Upper lobe of right lung (tissue), 1 donor: ENCODE results near the gene MMP15. TPM values are rescaled to one million over a fixed set of nuclear protein-coding genes. Genes with fewer than 3 reads are reported as not detected.
A peak's percentile ranks its signal among the peaks of the same experiment; 100 is the strongest.

Experiments
- ATAC-seq: fragments of 200-7000 bp; cut with Tn5 transposase; one replicate; pipeline ENCODE4 v1.9.1; 2020; ENCODE audit warnings: mild to moderate bottlenecking, moderate library complexity
- DNase-seq: peaks from one replicate; pipeline ENCODE4 v3.0.0-alpha.2; 2020
- H3K27ac ChIP-seq: fragments of 200-600 bp; one replicate; pipeline ENCODE4 v1.8.0; 2022
- H3K27me3 ChIP-seq: fragments of 200-600 bp; one replicate; pipeline ENCODE4 v1.8.0; 2022; ENCODE audit warnings: mild to moderate bottlenecking
- H3K36me3 ChIP-seq: fragments of 200-600 bp; one replicate; pipeline ENCODE4 v1.8.0; 2022
- H3K4me1 ChIP-seq: fragments of 200-600 bp; one replicate; pipeline ENCODE4 v1.8.0; 2022
- H3K4me3 ChIP-seq: fragments of 200-600 bp; one replicate; pipeline ENCODE4 v1.8.0; 2022; ENCODE audit warnings: mild to moderate bottlenecking
- H3K9me3 ChIP-seq: fragments of 200-600 bp; one replicate; pipeline ENCODE4 v1.8.0; 2022
- intact Hi-C: fragments of 100-400 bp; cut with DNase I; formaldehyde crosslinking; loops from one replicate; pipeline ENCODE4 v1.11.0; 2022
- total RNA-seq: library from RNA; stranded (reverse); fragmentation: NEBNext Ultra II Directional; extraction: Animal tissue kit (Norgen Biotek cat#: 25700); gene quantifications from one replicate; pipeline ENCODE4 v1.2.1, GENCODE V29; 2021
- TF ChIP-seq, protein P1 (sequence below): fragments of 200-600 bp; IDR thresholded peaks from one replicate; pipeline ENCODE4 v1.8.0; 2022; ENCODE audit warnings: antibody characterized with exemption
- donor health status: DM: no; HTN: yes; CAD: no; lungs with severe emphysema.

The MMP15 gene
- total RNA-seq, 1 donor from 2014 or later, result 25.2 TPM

DNA sequence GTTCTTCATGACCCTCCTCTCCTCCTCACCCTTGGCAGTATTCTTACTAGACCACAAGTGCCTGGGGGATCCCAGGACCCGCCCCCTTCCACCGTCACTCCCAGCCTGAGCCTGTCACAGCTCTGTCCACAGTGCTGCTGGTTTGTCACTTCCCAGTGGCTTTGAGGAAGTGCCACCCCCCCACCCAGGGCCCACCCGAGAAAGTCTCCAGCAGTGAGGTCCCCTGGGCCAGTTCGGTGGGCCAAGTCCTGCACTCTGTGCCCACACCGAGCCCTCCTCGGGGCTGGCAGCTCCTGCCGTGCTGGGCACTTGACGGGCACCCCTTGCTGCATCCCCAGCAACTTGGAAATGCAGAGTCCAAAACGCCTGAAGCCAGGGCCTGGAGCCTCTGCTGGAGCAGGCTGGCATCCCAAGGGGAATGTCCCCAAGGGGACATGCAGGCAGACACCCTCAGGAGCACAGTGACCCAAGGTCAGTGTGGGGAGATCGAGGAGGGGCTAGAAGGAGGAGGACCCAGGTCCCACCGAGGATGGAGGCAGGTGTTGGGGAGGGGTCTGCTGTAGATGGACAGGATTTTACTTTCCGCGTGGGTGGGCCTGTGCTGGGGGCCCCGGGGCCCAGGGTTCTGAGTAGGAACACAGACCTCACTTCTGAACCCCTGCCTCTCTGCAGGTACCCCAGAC lies 15.5 kb downstream of the MMP15 start:
- H3K27me3 ChIP-seq, result no peaks in the 10 kb centered on the region
- TF ChIP-seq, protein P1, sequence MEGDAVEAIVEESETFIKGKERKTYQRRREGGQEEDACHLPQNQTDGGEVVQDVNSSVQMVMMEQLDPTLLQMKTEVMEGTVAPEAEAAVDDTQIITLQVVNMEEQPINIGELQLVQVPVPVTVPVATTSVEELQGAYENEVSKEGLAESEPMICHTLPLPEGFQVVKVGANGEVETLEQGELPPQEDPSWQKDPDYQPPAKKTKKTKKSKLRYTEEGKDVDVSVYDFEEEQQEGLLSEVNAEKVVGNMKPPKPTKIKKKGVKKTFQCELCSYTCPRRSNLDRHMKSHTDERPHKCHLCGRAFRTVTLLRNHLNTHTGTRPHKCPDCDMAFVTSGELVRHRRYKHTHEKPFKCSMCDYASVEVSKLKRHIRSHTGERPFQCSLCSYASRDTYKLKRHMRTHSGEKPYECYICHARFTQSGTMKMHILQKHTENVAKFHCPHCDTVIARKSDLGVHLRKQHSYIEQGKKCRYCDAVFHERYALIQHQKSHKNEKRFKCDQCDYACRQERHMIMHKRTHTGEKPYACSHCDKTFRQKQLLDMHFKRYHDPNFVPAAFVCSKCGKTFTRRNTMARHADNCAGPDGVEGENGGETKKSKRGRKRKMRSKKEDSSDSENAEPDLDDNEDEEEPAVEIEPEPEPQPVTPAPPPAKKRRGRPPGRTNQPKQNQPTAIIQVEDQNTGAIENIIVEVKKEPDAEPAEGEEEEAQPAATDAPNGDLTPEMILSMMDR, result no peak
- no peaks in the 10 kb centered on the region for H3K4me1 ChIP-seq
- no peak for ATAC-seq
- H3K9me3 ChIP-seq, result no peaks in the 10 kb centered on the region
- peaks cover 31% of the 10 kb centered on the region for H3K36me3 ChIP-seq
- intact Hi-C loops, result no loop called here
- no peak overlapping the region for H3K4me3 ChIP-seq
- H3K27ac ChIP-seq, result no peak overlapping the region
- DNase-seq, result peak; percentile 40

DNA sequence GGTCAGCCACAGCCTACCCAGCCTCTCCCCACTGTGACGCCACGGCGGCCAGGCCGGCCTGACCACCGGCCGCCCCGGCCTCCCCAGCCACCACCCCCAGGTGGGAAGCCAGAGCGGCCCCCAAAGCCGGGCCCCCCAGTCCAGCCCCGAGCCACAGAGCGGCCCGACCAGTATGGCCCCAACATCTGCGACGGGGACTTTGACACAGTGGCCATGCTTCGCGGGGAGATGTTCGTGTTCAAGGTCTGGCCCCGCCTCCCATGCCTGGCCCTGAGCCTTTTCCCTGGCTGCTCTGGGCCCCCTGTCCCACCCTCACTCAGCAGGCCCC lies 16.0 kb downstream of the MMP15 start:
- TF ChIP-seq, protein P1, result no peak
- no peak for ATAC-seq
- H3K36me3 ChIP-seq, result peaks cover 31% of the 10 kb centered on the region

GRCh38 chr16:58042001-58042885 lies 16.7 kb downstream of the MMP15 start:
- TF ChIP-seq, protein P1, result no peak
- ATAC-seq (no peak), DNase-seq (peak; percentile 51)
- Histone ChIP-seq H3K36me3 (peaks cover 31% of the 10 kb centered on the region), H3K4me1 (peaks cover 6% of the 10 kb centered on the region), H3K27ac (no peak overlapping the region), H3K4me3 (no peak overlapping the region), H3K27me3 (no peaks in the 10 kb centered on the region), H3K9me3 (no peaks in the 10 kb centered on the region)
- intact Hi-C loops, result no loop called here

More for the DNA sequence above, 16.0 kb downstream of the MMP15 start:
- Histone ChIP-seq H3K4me3 (no peak overlapping the region), H3K9me3 (no peaks in the 10 kb centered on the region), H3K4me1 (peaks cover 1% of the 10 kb centered on the region), H3K27ac (no peak overlapping the region), H3K27me3 (no peaks in the 10 kb centered on the region)
- DNase-seq, result no peak
- intact Hi-C loops, result no loop called here

DNA sequence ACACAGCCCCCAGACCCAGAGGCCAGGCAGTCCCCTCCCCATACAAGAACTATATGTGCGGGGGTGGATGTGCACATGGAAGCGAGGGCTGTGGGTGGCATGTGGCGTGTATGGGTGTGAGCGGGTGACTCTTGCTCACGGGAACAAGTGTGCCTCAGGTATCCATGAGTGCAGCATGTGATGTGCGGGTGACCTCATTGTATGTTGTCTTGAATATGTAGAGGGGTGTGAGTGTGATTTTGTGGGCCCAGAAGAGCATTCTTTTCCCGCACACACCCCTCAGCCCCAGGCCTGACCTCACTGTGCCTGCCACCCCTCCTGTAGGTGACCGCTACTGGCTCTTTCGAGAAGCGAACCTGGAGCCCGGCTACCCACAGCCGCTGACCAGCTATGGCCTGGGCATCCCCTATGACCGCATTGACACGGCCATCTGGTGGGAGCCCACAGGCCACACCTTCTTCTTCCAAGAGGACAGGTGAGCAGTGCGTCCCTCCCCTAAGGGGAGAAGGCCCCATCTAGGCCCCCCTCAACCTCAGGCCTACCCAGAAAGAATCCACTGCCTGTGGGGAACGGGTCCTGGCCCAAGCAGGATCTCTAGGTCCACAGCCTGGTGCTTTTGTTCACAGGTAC lies 17.4 kb downstream of the MMP15 start:
- no peak overlapping the region for H3K4me3 ChIP-seq
- no peaks in the 10 kb centered on the region for H3K27me3 ChIP-seq
- DNase-seq, result no peak
- no peak overlapping the region for H3K27ac ChIP-seq
- H3K9me3 ChIP-seq, result no peaks in the 10 kb centered on the region
- TF ChIP-seq, protein P1, result no peak
- peaks cover 31% of the 10 kb centered on the region for H3K36me3 ChIP-seq
- no peak for ATAC-seq
- H3K4me1 ChIP-seq, result peaks cover 14% of the 10 kb centered on the region
- intact Hi-C loops, result no loop called here

GRCh38 chr16:58043571-58044155 lies 18.1 kb downstream of the MMP15 start:
- H3K4me1 ChIP-seq, result peaks cover 17% of the 10 kb centered on the region
- TF ChIP-seq, protein P1, result no peak
- no peak overlapping the region for H3K4me3 ChIP-seq
- H3K27ac ChIP-seq, result no peak overlapping the region
- intact Hi-C loops, result no loop called here
- no peaks in the 10 kb centered on the region for H3K9me3 ChIP-seq
- DNase-seq (no peak), ATAC-seq (no peak)
- no peaks in the 10 kb centered on the region for H3K27me3 ChIP-seq
- peaks cover 30% of the 10 kb centered on the region for H3K36me3 ChIP-seq
